HG03025 (cell line): ENCODE measurements around the gene ROR2.

ENCODE experiments used
- ATAC-seq: cut with Tn5 transposase; IDR thresholded peaks from one replicate; pipeline ENCODE4 v1.9.1; 2021; ENCODE audit warnings: mild to moderate bottlenecking, moderate library complexity; ENCODE audit not compliant: unreplicated experiment, low FRiP score

Gene ROR2

GRCh38 chr9:91903126-91903911, 46.7 kb downstream of the ROR2 start:
- ATAC-seq, result no peak

DNA sequence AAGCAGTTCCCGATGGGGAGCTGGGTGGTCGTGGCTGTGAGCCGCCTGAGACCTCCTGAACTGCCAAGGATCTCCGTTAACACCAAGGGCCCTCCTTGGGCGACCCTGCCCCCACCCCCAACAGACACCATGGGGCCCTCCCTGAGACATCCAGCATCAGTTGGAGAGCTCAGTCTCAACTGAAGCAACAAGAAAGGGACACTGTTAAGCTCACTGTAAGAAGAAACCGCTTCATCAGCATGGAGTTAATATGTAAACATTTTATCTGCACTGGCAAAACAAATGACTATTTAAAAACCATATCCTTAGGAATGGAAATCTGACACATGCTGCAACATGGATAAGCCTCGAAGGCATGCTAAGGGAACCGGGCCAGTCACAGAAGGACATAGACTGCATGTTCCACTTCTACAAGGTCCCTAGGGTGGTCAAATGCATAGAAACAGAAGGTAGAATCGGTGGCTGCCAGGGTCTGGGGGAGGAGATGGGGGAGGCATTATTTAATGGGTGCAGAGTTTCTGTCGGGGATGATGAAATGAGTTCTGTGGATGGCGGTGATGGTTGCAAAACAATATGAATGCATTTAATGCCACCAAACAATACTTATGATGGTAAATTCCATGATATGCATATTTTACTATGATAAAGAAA, 47.4 kb downstream of the ROR2 start:
- ATAC-seq, result no peak

GRCh38 chr9:91900797-91901177, 49.2 kb downstream of the ROR2 start:
- no peak for ATAC-seq

- no peak for ATAC-seq
These were observed 49.8 kb downstream of the ROR2 start for GRCh38 chr9:91900055-91900796.

GRCh38 chr9:91899594-91899993, 50.4 kb downstream of the ROR2 start:
- no peak for ATAC-seq

GRCh38 chr9:91899219-91899563, 50.8 kb downstream of the ROR2 start:
- ATAC-seq, result no peak

- no peak for ATAC-seq
These were observed 51.4 kb downstream of the ROR2 start for GRCh38 chr9:91898451-91899218.

DNA sequence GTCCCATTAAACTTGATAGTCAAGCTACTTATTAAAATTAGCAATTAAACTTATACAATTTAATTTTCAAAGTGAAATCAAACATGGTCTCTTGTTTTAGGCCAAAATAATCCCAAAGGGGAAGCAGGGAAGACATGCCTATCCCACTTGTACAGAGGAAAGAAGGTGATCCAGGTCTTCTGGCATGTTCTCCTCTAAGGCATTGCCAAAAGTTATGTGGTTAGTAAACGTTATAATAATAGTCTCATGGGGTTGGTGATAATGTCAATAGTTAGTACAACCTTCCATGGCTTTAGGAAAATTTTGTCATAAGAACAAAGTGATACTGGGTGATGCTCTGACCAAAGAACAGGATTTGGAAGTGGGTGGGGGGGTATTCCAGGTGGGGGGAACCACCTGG, 52.8 kb downstream of the ROR2 start:
- ATAC-seq, result no peak

- no peak for ATAC-seq
These were observed 53.4 kb downstream of the ROR2 start for GRCh38 chr9:91896513-91897121.

DNA sequence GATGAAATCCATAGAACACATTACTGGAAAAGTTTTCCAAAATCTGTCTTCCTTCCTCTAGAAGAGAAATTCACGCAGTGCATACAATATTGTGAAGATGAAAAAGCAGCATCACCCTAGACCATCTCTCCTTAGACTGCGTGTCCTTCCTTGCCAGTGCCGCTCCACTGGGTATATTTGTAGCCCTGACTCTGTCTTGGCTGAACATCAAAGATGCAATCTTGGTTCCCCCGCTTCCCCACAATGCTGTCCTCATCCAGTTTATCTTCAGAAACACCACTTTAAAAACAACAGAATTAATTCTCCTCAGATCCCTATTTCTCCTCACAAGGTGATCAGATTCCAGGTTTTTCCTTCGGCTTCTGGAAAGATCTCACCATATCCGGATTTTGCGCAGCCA, 53.9 kb downstream of the ROR2 start:
- no peak for ATAC-seq

DNA sequence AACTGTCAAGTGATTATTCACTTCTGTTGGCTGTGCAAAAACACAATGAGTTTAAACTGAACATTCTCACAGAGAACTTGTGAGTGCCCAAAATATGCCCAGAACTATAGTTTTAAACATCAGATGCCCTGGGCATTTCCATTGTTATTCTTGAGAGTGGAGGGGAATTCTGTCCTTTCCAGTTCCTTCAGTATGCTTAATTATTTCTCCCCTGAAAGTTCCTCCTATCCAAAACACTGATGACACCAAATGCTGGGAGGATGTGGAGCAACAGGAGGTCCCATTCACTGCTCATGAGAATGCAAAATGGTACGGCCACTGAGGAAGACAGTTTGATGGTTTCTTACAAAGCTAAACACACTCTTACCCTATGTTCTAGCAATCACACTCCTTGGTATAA, 55.5 kb downstream of the ROR2 start:
- no peak for ATAC-seq

GRCh38 chr9:91894023-91894422, 56.0 kb downstream of the ROR2 start:
- no peak for ATAC-seq

- no peak for ATAC-seq
These were observed 58.1 kb downstream of the ROR2 start for GRCh38 chr9:91891915-91892314.

DNA sequence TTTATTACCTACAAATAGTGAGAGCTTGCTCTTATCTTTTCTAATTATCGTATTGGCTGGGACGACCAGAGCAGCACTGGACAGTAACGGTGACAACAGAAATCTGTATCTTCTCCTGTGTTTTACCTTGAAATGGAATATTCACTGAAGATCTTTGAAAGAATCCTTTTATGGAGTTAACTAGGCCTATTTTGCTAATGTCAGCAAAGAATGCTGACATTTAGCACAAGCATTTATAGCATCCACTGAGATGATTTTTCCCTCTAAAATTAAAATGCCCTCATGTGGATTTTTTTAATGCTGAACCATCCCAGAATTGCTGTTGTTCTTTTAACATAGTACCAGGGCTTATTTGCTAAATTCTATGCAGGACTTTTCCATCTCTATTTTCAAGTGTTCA, 59.4 kb downstream of the ROR2 start:
- no peak for ATAC-seq

DNA sequence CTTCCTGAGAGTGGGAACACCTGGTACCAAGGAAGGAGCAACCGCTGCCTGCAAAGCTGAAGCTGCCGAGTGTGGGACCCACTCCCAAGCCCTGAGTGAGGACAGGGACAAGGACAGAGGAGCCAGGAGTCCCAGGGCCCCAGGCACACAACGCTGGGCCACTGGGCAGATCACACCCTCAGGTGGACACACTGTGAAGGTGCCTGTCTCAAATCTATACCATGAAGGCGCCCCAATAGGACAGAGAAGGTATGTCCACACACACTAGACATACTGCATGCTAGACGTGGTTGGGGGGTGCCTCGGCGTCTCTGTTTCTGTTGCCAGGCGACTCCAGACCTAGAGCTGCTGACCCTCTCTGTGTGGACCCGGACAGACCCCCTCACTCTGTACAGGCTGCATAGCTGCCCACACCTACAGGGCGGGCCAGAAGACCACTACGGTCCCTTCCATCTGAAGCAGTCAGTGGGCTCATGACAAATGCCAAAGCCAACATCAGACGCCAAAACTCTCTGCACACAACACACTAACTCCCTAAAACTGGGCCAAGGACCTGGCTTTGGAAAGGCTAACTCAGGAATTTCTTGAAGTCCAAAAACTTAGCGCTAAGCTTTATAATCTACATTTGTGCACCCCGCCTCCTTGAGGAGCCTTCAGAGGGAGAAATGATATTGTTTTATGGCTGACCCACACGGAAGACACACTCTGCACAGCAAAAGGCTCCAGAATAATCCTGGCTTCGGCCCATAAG, 60.7 kb downstream of the ROR2 start:
- no peak for ATAC-seq

GRCh38 chr9:91886414-91887076, 63.5 kb downstream of the ROR2 start:
- ATAC-seq, result no peak

DNA sequence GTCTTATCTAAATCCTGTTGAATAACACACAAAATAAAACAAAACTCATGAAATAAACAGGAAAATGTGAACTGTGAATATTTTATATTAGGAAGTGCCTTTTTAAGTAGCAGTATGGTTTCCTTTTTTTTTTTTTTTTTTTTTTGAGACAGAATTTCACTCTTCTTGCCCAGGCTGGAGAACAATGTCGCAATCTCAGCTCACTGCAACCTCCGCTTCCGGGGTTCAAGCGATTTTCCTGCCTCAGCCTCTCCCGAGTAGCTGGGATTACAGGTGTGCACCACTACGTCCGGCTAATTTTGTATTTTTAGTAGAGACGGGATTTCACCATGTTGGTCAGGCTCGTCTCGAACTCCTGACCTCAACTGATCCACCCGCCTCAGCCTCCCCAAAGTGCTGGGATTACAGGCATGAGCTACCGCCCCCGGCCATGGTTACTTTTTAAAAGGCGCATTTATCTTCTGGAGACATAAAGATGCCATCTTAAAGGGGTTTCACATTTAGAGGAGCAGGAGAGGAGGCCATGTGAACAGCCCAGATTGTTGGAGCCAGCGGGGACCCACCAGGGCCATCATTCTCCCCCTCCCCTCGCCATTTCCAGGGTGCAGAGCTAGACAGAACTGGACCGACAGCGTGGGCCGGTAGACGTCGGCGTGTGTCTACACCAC, 64.1 kb downstream of the ROR2 start:
- no peak for ATAC-seq

DNA sequence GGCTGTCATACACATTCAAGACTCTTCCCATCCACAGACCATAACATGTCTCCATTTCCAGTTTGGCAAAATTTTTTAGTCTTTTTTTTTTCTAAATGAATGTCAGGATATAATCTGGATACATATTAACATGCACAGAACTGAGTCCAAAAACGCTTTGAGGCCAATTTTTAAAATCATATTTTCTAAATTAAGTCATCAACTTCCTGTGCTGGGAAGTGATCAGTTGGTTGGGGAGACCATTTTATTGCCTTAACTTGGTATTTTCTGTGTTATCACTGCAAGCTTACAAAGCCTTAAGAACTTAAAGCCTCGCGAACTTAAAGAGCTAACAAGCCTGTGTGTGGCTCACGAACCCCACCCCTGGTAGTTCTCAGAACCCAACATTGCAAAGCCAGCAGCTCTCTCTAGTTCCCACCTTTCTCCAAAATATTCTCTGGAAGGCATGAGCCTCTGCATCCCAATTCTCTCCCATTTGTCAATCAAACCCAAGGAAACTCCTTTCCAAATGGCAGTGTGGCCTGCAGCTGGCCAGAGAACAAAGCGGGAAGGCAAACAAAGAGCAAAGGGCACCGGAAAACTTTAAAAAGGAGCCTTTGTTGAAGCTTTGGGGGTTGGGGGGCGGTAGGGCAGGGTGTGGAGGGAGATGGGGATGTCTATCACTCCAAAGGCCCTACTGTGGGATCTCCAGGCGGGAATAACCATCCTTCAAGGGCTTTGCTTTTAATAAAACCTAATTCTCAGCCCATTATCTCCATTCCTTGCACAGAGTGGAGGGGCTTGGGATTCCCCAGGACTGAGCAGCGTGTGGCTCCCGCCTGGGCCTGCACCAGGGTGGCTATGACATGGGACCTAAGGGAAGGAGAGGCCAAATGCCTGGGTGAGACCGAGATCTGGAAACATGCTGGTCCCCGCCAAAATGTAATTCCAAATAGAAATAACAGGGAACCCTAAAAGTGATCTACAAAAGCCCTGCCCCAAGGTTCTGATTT, 65.0 kb downstream of the ROR2 start:
- no peak for ATAC-seq
